HepG2 (cell line): Measurements from ENCODE around the gene RCC2. TPM values are rescaled to one million over a fixed set of nuclear protein-coding genes. Genes with fewer than 3 reads are reported as not detected.

Source experiments
- CENPT ChIP-seq: sonication (generic); formaldehyde crosslinking; IDR thresholded peaks from 2 replicates; pipeline ENCODE4 v1.8.0; 2022; ENCODE audit warnings: low read depth, mild to moderate bottlenecking, moderate library complexity, missing genetic modification reagents
- CHCHD3 ChIP-seq: sonication (generic); formaldehyde crosslinking; IDR thresholded peaks from 2 replicates; pipeline ENCODE4 v1.8.0; 2022; ENCODE audit warnings: mild to moderate bottlenecking, missing genetic modification reagents, moderate library complexity
- FLYWCH1 ChIP-seq: sonication (generic); formaldehyde crosslinking; IDR thresholded peaks from 2 replicates; pipeline ENCODE4 v1.8.1; 2023; ENCODE audit warnings: mild to moderate bottlenecking, missing genetic modification reagents
- IRF1 ChIP-seq: sonication (generic); formaldehyde crosslinking; IDR thresholded peaks from 2 replicates; pipeline ENCODE4 v1.4.0; 2020; ENCODE audit warnings: low read depth, mild to moderate bottlenecking, missing genetic modification reagents
- KDM3A ChIP-seq: IDR thresholded peaks from 2 replicates; pipeline ENCODE4 v1.6.1; 2018; ENCODE audit warnings: low read depth, missing compliant biosample characterization
- MLLT10 ChIP-seq: sonication (generic); formaldehyde crosslinking; IDR thresholded peaks from 2 replicates; pipeline ENCODE4 v1.4.0; 2020; ENCODE audit warnings: missing genetic modification reagents
- MXI1 ChIP-seq: IDR thresholded peaks from 3 replicates; pipeline ENCODE4 v1.6.1; 2012; ENCODE audit warnings: low read depth, low read length, inconsistent platforms, borderline replicate concordance
- PHF5A ChIP-seq: IDR thresholded peaks from one replicate; pipeline ENCODE4 v1.6.1; 2018; ENCODE audit warnings: low read depth, missing genetic modification reagents; ENCODE audit not compliant: unreplicated experiment
- PHF8 ChIP-seq: sonication (generic); formaldehyde crosslinking; IDR thresholded peaks from 2 replicates; pipeline ENCODE4 v1.5.0; 2020; ENCODE audit warnings: missing genetic modification reagents
- POLR2AphosphoS5 ChIP-seq: IDR thresholded peaks from 2 replicates; pipeline ENCODE4 v1.6.1; 2012; ENCODE audit warnings: low read depth, low read length
- RARA ChIP-seq: IDR thresholded peaks from 2 replicates; pipeline ENCODE4 v1.6.1; 2016; ENCODE audit warnings: missing genetic modification reagents, missing compliant biosample characterization
- RFXAP ChIP-seq: sonication (generic); formaldehyde crosslinking; IDR thresholded peaks from 2 replicates; pipeline ENCODE4 v1.4.0; 2020; ENCODE audit warnings: missing genetic modification reagents, borderline replicate concordance
- SKI ChIP-seq: fragments of 450-650 bp; IDR thresholded peaks from one replicate; pipeline ENCODE4 v1.6.1; 2018; ENCODE audit warnings: mild to moderate bottlenecking; ENCODE audit not compliant: partially characterized antibody
- SKIL ChIP-seq: sonication (generic); formaldehyde crosslinking; IDR thresholded peaks from 2 replicates; pipeline ENCODE4 v1.8.0; 2022; ENCODE audit warnings: missing genetic modification reagents, mild to moderate bottlenecking, moderate library complexity, borderline replicate concordance
- TRIM22 ChIP-seq: fragments of 450-650 bp; IDR thresholded peaks from 2 replicates; pipeline ENCODE4 v1.6.1; 2017
- ZNF251 ChIP-seq: sonication (generic); formaldehyde crosslinking; IDR thresholded peaks from 2 replicates; pipeline ENCODE4 v1.9.0; 2021; ENCODE audit warnings: mild to moderate bottlenecking, missing genetic modification reagents
- ZNF639 ChIP-seq: conservative IDR thresholded peaks from 2 replicates; pipeline ENCODE4 v1.6.1; 2018; ENCODE audit warnings: missing genetic modification reagents
- ZSCAN9 ChIP-seq: IDR thresholded peaks from 2 replicates; pipeline ENCODE4 v1.6.1; 2016; ENCODE audit warnings: borderline replicate concordance
- polyA plus RNA-seq, 8 experiments: library from polyadenylated mRNA; depleted of rRNA in 3 of 8; stranded (reverse) in 7 of 8; unstranded in 1 of 8; fragments of >200 nt; fragmentation: Illumina TruSeq in 4 of 8; extraction: Trizol in 4 of 8; gene quantifications; 2 replicates each; pipeline versions ENCODE4 v1.2.1 to v1.2.3, GENCODE V29; 2011 to 2016; ENCODE audit warnings: low read depth in 4 of 8, missing spikeins in 1 of 8, mixed read lengths in 1 of 8; ENCODE audit not compliant: insufficient read depth in 1 of 8
- total RNA-seq, 5 experiments: library from RNA; depleted of rRNA; stranded (reverse); fragments of >200 nt; fragmentation: Illumina TruSeq; extraction: Trizol; gene quantifications; 2 replicates each; pipeline ENCODE4 v1.2.3, GENCODE V29; 2016; ENCODE audit warnings: low read depth in 1 of 5
- TF ChIP-seq, protein P1 (sequence below): IDR thresholded peaks from 2 replicates; pipeline ENCODE4 v1.6.1; 2018; ENCODE audit warnings: missing genetic modification reagents, mild to moderate bottlenecking, missing compliant biosample characterization

The RCC2 gene
- total and polyA plus RNA-seq, 2 of the 13 experiments (the other 11 are each of a cell fraction or from before 2014, with no cell fraction given) = 20.5 to 55.8 TPM

- TF ChIP-seq ZNF639 (CRISPR knock-in tag) (no peak), MLLT10 (CRISPR knock-in tag) (no peak), IRF1 (CRISPR knock-in tag) (no peak), RFXAP (no peak), MXI1 (peak; percentile 83; the same call in 2 of the 3 replicates), PHF8 (CRISPR knock-in tag) (peak; percentile 48; the same call in 1 of the 2 replicates), SKI (peak; percentile 10), ZSCAN9 (CRISPR knock-in tag) (no peak), SKIL (CRISPR knock-in tag) (no peak), FLYWCH1 (no peak), ZNF251 (CRISPR knock-in tag) (no peak), KDM3A (CRISPR knock-in tag) (no peak), RARA (CRISPR knock-in tag) (no peak), CHCHD3 (no peak), PHF5A (CRISPR knock-in tag) (no peak), POLR2AphosphoS5 (peak; percentile 71), CENPT (CRISPR knock-in tag) (no peak), TRIM22 (no peak)
- TF ChIP-seq, protein P1, sequence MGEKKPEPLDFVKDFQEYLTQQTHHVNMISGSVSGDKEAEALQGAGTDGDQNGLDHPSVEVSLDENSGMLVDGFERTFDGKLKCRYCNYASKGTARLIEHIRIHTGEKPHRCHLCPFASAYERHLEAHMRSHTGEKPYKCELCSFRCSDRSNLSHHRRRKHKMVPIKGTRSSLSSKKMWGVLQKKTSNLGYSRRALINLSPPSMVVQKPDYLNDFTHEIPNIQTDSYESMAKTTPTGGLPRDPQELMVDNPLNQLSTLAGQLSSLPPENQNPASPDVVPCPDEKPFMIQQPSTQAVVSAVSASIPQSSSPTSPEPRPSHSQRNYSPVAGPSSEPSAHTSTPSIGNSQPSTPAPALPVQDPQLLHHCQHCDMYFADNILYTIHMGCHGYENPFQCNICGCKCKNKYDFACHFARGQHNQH (CRISPR knock-in tag) = no peak
These were observed at the start of gene RCC2 (continued) for GRCh38 chr1:17439250-17440073.
